Chondrocyte (in vitro differentiated cells): ENCODE data around the gene ZNF524. TPM values are rescaled to one million over a fixed set of nuclear protein-coding genes. Genes with fewer than 3 reads are reported as not detected.

Experiments used
- DNase-seq: peaks from one replicate; pipeline ENCODE4 v3.0.0; 2021; ENCODE audit warnings: mixed read lengths, low spot score
- H3K27ac Mint-ChIP-seq: one replicate; pipeline ENCODE4 v1.8.0; 2021; ENCODE audit warnings: mild to moderate bottlenecking, moderate library complexity, mixed read lengths; ENCODE audit not compliant: unreplicated experiment
- H3K27me3 Mint-ChIP-seq: 2 replicates; pipeline ENCODE4 v1.8.0; 2021; ENCODE audit warnings: low read depth, mixed read lengths
- H3K36me3 Mint-ChIP-seq: 2 replicates; pipeline ENCODE4 v1.8.0; 2021; ENCODE audit warnings: low read depth, mixed read lengths
- H3K4me1 Mint-ChIP-seq: 2 replicates; pipeline ENCODE4 v1.8.0; 2021; ENCODE audit warnings: low read depth, mild to moderate bottlenecking, mixed read lengths
- H3K4me3 Mint-ChIP-seq: one replicate; pipeline ENCODE4 v1.8.0; 2021; ENCODE audit warnings: mild to moderate bottlenecking, moderate library complexity, mixed read lengths; ENCODE audit not compliant: unreplicated experiment
- H3K9me3 Mint-ChIP-seq: 2 replicates; pipeline ENCODE4 v1.8.0; 2021; ENCODE audit warnings: low read depth, mixed read lengths
- total RNA-seq: library from RNA; stranded (reverse); gene quantifications from 3 replicates; pipeline ENCODE4 v1.2.1, GENCODE V29; 2021
- TF ChIP-seq, protein P1 (sequence below): fragments of 200-600 bp; sonication (generic); IDR thresholded peaks from 2 replicates; pipeline ENCODE4 v1.5.0; 2021; ENCODE audit warnings: antibody characterized with exemption, mild to moderate bottlenecking, moderate library complexity

The ZNF524 gene
- total RNA-seq, 1 donor from 2014 or later = 11.0 TPM

DNA sequence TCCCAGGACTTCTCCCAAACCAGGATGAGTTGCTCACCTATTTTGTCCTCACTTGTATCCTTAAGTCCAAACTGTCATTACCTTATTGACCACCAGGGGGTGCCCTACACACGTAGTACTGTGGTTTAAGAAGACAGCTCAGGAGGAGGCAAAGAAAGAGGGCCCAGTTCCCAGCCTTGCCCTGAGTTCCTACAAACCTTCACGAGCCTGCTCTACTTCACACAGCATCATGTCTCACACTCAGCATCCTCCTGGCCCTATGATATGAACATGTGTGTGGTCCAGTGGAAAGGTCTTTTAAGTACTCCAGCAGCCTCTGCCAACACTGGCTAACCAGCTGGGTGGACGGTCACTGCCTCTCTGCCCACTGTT, 32.4 kb downstream of the ZNF524 start:
- TF ChIP-seq, protein P1, sequence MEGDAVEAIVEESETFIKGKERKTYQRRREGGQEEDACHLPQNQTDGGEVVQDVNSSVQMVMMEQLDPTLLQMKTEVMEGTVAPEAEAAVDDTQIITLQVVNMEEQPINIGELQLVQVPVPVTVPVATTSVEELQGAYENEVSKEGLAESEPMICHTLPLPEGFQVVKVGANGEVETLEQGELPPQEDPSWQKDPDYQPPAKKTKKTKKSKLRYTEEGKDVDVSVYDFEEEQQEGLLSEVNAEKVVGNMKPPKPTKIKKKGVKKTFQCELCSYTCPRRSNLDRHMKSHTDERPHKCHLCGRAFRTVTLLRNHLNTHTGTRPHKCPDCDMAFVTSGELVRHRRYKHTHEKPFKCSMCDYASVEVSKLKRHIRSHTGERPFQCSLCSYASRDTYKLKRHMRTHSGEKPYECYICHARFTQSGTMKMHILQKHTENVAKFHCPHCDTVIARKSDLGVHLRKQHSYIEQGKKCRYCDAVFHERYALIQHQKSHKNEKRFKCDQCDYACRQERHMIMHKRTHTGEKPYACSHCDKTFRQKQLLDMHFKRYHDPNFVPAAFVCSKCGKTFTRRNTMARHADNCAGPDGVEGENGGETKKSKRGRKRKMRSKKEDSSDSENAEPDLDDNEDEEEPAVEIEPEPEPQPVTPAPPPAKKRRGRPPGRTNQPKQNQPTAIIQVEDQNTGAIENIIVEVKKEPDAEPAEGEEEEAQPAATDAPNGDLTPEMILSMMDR = peak; percentile 83
- peaks cover 3% of the 10 kb centered on the region for H3K36me3 Mint-ChIP-seq
- H3K4me1 Mint-ChIP-seq = peaks cover 36% of the 10 kb centered on the region
- no peak overlapping the region for H3K27ac Mint-ChIP-seq
- H3K9me3 Mint-ChIP-seq = no peaks in the 10 kb centered on the region
- no peak for DNase-seq
- no peaks in the 10 kb centered on the region for H3K27me3 Mint-ChIP-seq
- no peak overlapping the region for H3K4me3 Mint-ChIP-seq

DNA sequence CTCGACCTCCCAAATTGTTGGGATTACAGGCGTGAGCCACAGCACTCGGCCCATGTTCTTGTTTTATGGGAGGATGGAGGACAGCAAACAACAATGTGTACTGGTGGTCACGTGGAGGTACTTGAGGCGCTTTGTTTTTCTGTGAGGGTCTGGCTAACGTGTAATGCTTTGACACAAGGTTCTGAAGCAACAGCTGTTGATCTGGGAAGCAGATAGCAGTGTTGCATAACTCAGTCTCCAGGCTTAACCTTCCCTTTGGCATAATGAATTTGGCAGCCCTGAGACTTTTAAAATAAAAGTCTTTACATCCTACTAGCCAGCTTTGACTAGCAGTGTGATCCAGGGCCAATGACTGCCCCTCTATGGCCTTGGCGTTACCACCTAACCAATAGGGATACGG, 33.8 kb downstream of the ZNF524 start:
- H3K4me1 Mint-ChIP-seq = peaks cover 43% of the 10 kb centered on the region
- no peak for DNase-seq
- peak overlapping the region; percentile 100 for H3K27ac Mint-ChIP-seq

DNA sequence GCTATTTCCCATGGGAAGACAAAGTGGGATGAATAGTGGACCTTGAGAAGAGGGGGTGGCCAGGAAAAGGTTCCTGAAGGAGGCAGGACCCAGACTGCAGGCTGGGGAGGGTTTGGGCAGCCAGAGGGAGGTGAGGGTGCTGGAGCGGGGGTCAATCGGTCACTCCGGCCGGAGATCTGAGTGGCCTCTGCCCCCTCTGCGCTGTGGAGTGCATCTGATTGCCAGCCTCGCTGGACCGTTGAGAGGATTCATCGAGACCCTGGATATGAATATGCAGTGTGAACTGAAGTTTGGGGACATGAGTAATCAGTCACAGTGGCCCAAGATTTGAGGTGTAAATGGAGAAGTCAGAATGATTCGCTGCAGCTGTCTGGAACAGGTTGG, 35.2 kb downstream of the ZNF524 start:
- Mint-ChIP-seq H3K36me3 (peaks cover 8% of the 10 kb centered on the region), H3K4me3 (peak overlapping the region; percentile 95), H3K9me3 (no peaks in the 10 kb centered on the region), H3K4me1 (peaks cover 57% of the 10 kb centered on the region), H3K27me3 (no peaks in the 10 kb centered on the region), H3K27ac (peak overlapping the region; percentile 100)
- DNase-seq = no peak
- TF ChIP-seq, protein P1 = no peak

More for the DNA sequence above, 33.8 kb downstream of the ZNF524 start:
- no peaks in the 10 kb centered on the region for H3K27me3 Mint-ChIP-seq
- peak overlapping the region; percentile 95 for H3K4me3 Mint-ChIP-seq
- TF ChIP-seq, protein P1 = no peak
- H3K36me3 Mint-ChIP-seq = peaks cover 6% of the 10 kb centered on the region
- H3K9me3 Mint-ChIP-seq = no peaks in the 10 kb centered on the region

DNA sequence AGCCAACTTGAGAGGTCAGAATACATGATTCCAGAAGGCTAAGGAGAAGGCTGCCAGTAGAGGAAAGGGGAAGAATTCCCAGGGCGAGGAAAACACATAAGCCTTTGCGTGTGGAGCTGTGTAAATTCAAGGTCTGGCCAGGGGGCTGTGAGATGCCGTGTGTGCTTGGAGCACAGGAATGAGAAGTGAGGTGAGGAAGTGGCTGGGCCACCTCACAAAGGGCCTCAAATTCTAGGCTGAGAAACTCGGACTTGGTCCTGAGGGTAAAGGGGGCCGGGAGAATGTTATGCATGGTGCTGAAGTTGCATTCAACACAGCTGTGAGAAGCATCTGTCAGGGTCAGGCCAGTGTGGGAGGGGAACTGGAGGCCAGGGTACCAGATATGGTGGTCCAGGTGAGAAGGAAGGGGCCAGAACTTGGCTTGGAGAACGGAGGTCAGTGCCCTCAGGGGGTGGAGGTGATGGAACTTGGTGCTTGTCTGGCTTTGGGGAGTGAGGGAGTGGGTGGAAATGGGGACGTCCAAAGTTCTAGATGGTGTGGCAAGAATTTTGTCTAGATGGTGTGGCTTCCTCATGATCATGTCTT, 35.9 kb downstream of the ZNF524 start:
- Mint-ChIP-seq H3K4me1 (peaks cover 60% of the 10 kb centered on the region), H3K36me3 (peaks cover 8% of the 10 kb centered on the region), H3K4me3 (peak overlapping the region; percentile 95), H3K27me3 (no peaks in the 10 kb centered on the region), H3K27ac (peak overlapping the region; percentile 100), H3K9me3 (no peaks in the 10 kb centered on the region)
- DNase-seq = no peak
- TF ChIP-seq, protein P1 = no peak

DNA sequence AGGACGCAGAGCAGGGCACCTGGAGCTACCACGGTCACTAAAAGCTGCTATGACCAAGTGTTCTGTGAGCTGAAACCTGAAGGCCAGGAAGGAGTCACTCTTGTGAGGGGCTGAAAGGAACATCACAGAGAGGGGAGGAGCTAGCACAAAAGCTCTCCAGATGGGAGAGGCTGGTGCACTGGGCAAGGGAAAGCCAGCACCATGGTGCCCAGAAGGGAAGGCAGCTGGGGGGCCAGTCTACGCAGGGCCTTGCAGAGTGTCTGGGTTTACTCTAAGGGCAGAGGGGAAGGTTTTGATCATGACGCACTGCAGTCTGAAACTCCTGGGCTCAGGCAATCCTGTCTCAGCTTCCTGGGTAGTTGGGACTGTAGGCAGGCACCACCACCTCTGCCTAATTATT, 36.6 kb downstream of the ZNF524 start:
- Mint-ChIP-seq H3K36me3 (peaks cover 8% of the 10 kb centered on the region), H3K27ac (peak overlapping the region; percentile 100), H3K9me3 (no peaks in the 10 kb centered on the region), H3K4me3 (peak overlapping the region; percentile 95), H3K4me1 (peaks cover 60% of the 10 kb centered on the region), H3K27me3 (no peaks in the 10 kb centered on the region)
- DNase-seq = no peak
- TF ChIP-seq, protein P1 = no peak
